IMR-90 (cell line): Measurements from ENCODE around the gene ADM5.

Experiments used
- BHLHE40 ChIP-seq: fragments of 150-350 bp; IDR thresholded peaks from 2 replicates; pipeline ENCODE4 v1.6.1; 2016; ENCODE audit warnings: mild to moderate bottlenecking, low read depth, low read length
- CTCF ChIP-seq: conservative IDR thresholded peaks from 2 replicates; pipeline ENCODE4 v1.5.1; 2012; ENCODE audit warnings: mild to moderate bottlenecking, low read depth, low read length, improper control_type of control experiment
- ELK1 ChIP-seq: fragments of 150-350 bp; IDR thresholded peaks from 2 replicates; pipeline ENCODE4 v1.6.1; 2016; ENCODE audit warnings: low read depth, mild to moderate bottlenecking, low read length, moderate library complexity, borderline replicate concordance
- RAD21 ChIP-seq: IDR thresholded peaks from 2 replicates; pipeline ENCODE4 v1.6.1; 2012; ENCODE audit warnings: low read length, improper control_type of control experiment
- SMC3 ChIP-seq: fragments of 150-350 bp; IDR thresholded peaks from 2 replicates; pipeline ENCODE4 v1.6.1; 2016; ENCODE audit warnings: low read depth, mild to moderate bottlenecking, antibody characterized with exemption, low read length, moderate library complexity

DNA sequence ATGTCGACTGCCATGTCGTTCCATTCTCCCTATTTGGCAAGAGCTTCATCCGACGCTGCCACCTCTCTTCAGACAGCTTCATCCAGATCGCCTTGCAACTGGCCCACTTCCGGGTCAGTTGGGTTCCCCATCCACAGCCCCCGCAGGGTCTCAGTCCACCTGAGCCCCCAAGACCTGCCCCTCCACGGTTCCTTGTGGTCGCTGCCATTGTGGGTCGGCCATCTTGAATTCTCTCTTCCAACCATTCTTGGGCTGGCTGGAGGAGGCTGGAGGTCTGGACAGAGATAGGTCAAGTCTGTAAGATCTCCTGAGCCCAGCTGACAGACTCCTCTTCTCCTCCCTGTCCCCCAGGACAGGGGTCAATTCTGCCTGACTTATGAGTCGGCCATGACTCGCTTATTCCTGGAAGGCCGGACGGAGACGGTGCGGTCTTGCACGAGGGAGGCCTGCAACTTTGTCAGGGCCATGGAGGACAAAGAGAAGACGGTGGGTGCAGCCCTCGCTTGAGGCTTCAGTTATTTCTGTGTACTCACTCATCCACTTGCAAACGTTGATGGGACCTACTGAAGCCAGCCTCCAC lies 21.1 kb downstream of the ADM5 start:
- TF ChIP-seq ELK1 = no peak
- no peak for TF ChIP-seq CTCF
- TF ChIP-seq RAD21 = no peak
- no peak for TF ChIP-seq SMC3
- TF ChIP-seq BHLHE40 = peak; percentile 72
